ENCODE data around the gene GRIK4. TPM values are rescaled to one million over a fixed set of nuclear protein-coding genes. Genes with fewer than 3 reads are reported as not detected.
A peak's percentile ranks its signal among the peaks of the same experiment; 100 is the strongest.

Gene GRIK4
- total RNA-seq, 2 donors from 2014 or later, result 0.15 to 0.20 TPM

- DNase-seq (no peak), ATAC-seq (no peak)
- intact Hi-C loops (cut with DNase I, micrococcal nuclease), result no loop called here
Measured at GRCh38 chr11:120703358-120704152, 192.0 kb downstream of the GRIK4 start.

GRCh38 chr11:120704256-120704750 lies 192.8 kb downstream of the GRIK4 start:
- DNase-seq (no peak), ATAC-seq (no peak)
- intact Hi-C loops (cut with DNase I, micrococcal nuclease), result no loop called here

- no peak for ATAC-seq
- intact Hi-C loops (cut with DNase I, micrococcal nuclease), result no loop called here
- no peak for DNase-seq
Measured at GRCh38 chr11:120706257-120706656, 194.7 kb downstream of the GRIK4 start.

- no peak for DNase-seq
- intact Hi-C loops (cut with DNase I, micrococcal nuclease), result no loop called here
- no peak for ATAC-seq
Measured at GRCh38 chr11:120707098-120707497, 195.6 kb downstream of the GRIK4 start.

- no peak for DNase-seq
- intact Hi-C loops (cut with DNase I, micrococcal nuclease), result no loop called here
- no peak for ATAC-seq
Measured at GRCh38 chr11:120707663-120708062, 196.1 kb downstream of the GRIK4 start.

GRCh38 chr11:120708511-120709183 lies 197.1 kb downstream of the GRIK4 start:
- no peak for ATAC-seq
- DNase-seq, result no peak
- intact Hi-C loops (cut with DNase I, micrococcal nuclease), result no loop called here

GRCh38 chr11:120709808-120710207 lies 198.3 kb downstream of the GRIK4 start:
- no peak for ATAC-seq
- intact Hi-C loops (cut with DNase I, micrococcal nuclease), result no loop called here
- no peak for DNase-seq

GRCh38 chr11:120710354-120711131 lies 199.0 kb downstream of the GRIK4 start:
- intact Hi-C loops (cut with DNase I, micrococcal nuclease), result no loop called here
- ATAC-seq (no peak), DNase-seq (peak; percentile 37 to 51)

GRCh38 chr11:120712014-120712413 lies 200.5 kb downstream of the GRIK4 start:
- DNase-seq (no peak), ATAC-seq (no peak)
- intact Hi-C loops (cut with DNase I, micrococcal nuclease), result no loop called here

GRCh38 chr11:120712881-120713280 lies 201.3 kb downstream of the GRIK4 start:
- ATAC-seq, result no peak
- DNase-seq, result no peak
- intact Hi-C loops (cut with DNase I, micrococcal nuclease), result no loop called here

GRCh38 chr11:120713296-120713695 lies 201.7 kb downstream of the GRIK4 start:
- DNase-seq (no peak), ATAC-seq (no peak)
- intact Hi-C loops (cut with DNase I, micrococcal nuclease), result no loop called here

- intact Hi-C loops (cut with DNase I, micrococcal nuclease), result no loop called here
- DNase-seq (no peak), ATAC-seq (no peak)
Measured at GRCh38 chr11:120714438-120714837, 202.9 kb downstream of the GRIK4 start.

GRCh38 chr11:120715239-120715638 lies 203.7 kb downstream of the GRIK4 start:
- ATAC-seq (no peak), DNase-seq (no peak)
- intact Hi-C loops (cut with DNase I, micrococcal nuclease), result no loop called here

GRCh38 chr11:120717042-120717441 lies 205.5 kb downstream of the GRIK4 start:
- DNase-seq (no peak), ATAC-seq (no peak)
- intact Hi-C loops (cut with DNase I, micrococcal nuclease), result no loop called here

GRCh38 chr11:120717623-120718022 lies 206.1 kb downstream of the GRIK4 start:
- ATAC-seq, result no peak
- DNase-seq, result no peak
- intact Hi-C loops (cut with DNase I, micrococcal nuclease), result no loop called here

- ATAC-seq (no peak), DNase-seq (no peak)
- intact Hi-C loops (cut with DNase I, micrococcal nuclease), result no loop called here
Measured at GRCh38 chr11:120718171-120718570, 206.6 kb downstream of the GRIK4 start.

GRCh38 chr11:120719348-120719747 lies 207.8 kb downstream of the GRIK4 start:
- ATAC-seq, result no peak
- intact Hi-C loops (cut with DNase I, micrococcal nuclease), result no loop called here
- no peak for DNase-seq

GRCh38 chr11:120720760-120721159 lies 209.2 kb downstream of the GRIK4 start:
- no peak for ATAC-seq
- intact Hi-C loops (cut with DNase I, micrococcal nuclease), result no loop called here

GRCh38 chr11:120722524-120722923 lies 211.0 kb downstream of the GRIK4 start:
- DNase-seq (no peak), ATAC-seq (no peak)
- intact Hi-C loops (cut with DNase I, micrococcal nuclease), result no loop called here

More at GRCh38 chr11:120720760-120721159, 209.2 kb downstream of the GRIK4 start:
- no peak for DNase-seq

- ATAC-seq (no peak), DNase-seq (no peak)
- intact Hi-C loops (cut with DNase I, micrococcal nuclease), result no loop called here
Measured at GRCh38 chr11:120723751-120724150, 212.2 kb downstream of the GRIK4 start.
